Heart right ventricle (tissue), 16 donors: ENCODE results near the gene CEP112. TPM values are rescaled to one million over a fixed set of nuclear protein-coding genes. Genes with fewer than 3 reads are reported as not detected.

Source experiments
- ATAC-seq, 8 donors: fragments of 200-7000 bp; cut with Tn5 transposase; one replicate each; pipeline ENCODE4 v1.9.1; 2020; ENCODE audit warnings: mild to moderate bottlenecking in 8 of 8, moderate library complexity in 8 of 8, moderate number of reproducible peaks in 1 of 8
- DNase-seq, 2 donors: peaks; one replicate each; pipeline ENCODE4 v3.0.0-alpha.2; 2020
- H3K27ac ChIP-seq, 10 donors: fragments of 200-600 bp; sonication (generic) in 2 of 10; one replicate each; pipeline versions ENCODE4 v1.5.0 to v1.8.0; 2020 to 2022; ENCODE audit warnings: mild to moderate bottlenecking in 3 of 10
- H3K27me3 ChIP-seq, 7 donors: fragments of 200-600 bp; one replicate each; pipeline ENCODE4 v1.8.0; 2021 to 2022; ENCODE audit warnings: mild to moderate bottlenecking in 2 of 7
- H3K36me3 ChIP-seq, 9 donors: fragments of 200-600 bp; sonication (generic) in 1 of 9; one replicate each; pipeline versions ENCODE4 v1.5.0 to v1.8.0; 2020 to 2022; ENCODE audit warnings: mild to moderate bottlenecking in 2 of 9
- H3K4me1 ChIP-seq, 9 donors: fragments of 200-600 bp; sonication (generic) in 1 of 9; one replicate each; pipeline versions ENCODE4 v1.5.0 to v1.8.0; 2020 to 2022; ENCODE audit warnings: mild to moderate bottlenecking in 4 of 9
- H3K4me3 ChIP-seq, 10 donors: fragments of 200-600 bp; sonication (generic) in 2 of 10; one replicate each; pipeline versions ENCODE4 v1.5.0 to v1.8.0; 2020 to 2022; ENCODE audit warnings: mild to moderate bottlenecking in 7 of 10, moderate library complexity in 2 of 10
- H3K9me3 ChIP-seq, 11 donors: fragments of 200-600 bp in 10 of 11; sonication (generic) in 2 of 11; one replicate each; pipeline versions ENCODE4 v1.5.0 to v1.8.0; 2013 to 2022; ENCODE audit warnings: mild to moderate bottlenecking in 2 of 11, control low read depth in 1 of 11, moderate library complexity in 1 of 11
- WGBS, 2 donors: extraction: QIAGEN DNeasy Blood & Tissue Kit; methylation state at CpG; one replicate each; pipeline ENCODE4 v1.1.7; 2013; ENCODE audit warnings: inconsistent platforms in 1 of 2; 5-methylcytosine and 5-hydroxymethylcytosine counted together
- intact Hi-C, 10 donors: fragments of 100-400 bp; cut with DNase I; formaldehyde crosslinking; loops; one replicate each; pipeline versions ENCODE4 v1.11.1 to v1.14.2; 2022
- polyA plus RNA-seq, 2 donors: library from polyadenylated mRNA; stranded (reverse); fragments of 200-250 nt; gene quantifications; one replicate each; pipeline ENCODE4 v1.2.3, GENCODE V29; 2013
- total RNA-seq, 10 donors: library from RNA; stranded (reverse); fragmentation: NEBNext Ultra II Directional in 3 of 10; extraction: Animal tissue kit (Norgen Biotek cat#: 25700) in 3 of 10; gene quantifications; one replicate each; pipeline versions ENCODE4 v1.2.1 to v1.2.4, GENCODE V29; 2021 to 2023
- TF ChIP-seq, protein P1 (sequence below), 9 donors: fragments of 200-600 bp; sonication (generic) in 2 of 9; IDR thresholded peaks; one replicate each; pipeline versions ENCODE4 v1.5.0 to v1.8.0; 2021 to 2022; ENCODE audit warnings: antibody characterized with exemption in 9 of 9, mild to moderate bottlenecking in 5 of 9, moderate library complexity in 1 of 9
- donor health status: Arrhythmogenic right ventricular cardiomyopathy.
- donor health status: ischemic (EF 13 %, LVEDD 7.1; RV severe dilation, severe dysfunction).
- donor health status: healthy with polysubstance abuse.
- donor health status: DM: no; HTN: yes; CAD: no.
- donor health status: DM: no; HTN: no; CAD: no.
- donor health status: ischemic (EF 25% LVEDD 6.9; RV normal size, moderate dysfunction).
- donor health status: ischemic (EF 25% LVEDD 5.7; RV mildly dilated, moderate dysfunction).
- donor health status: healthy.
- donor health status: DM: yes; HTN: yes; CAD: no.
- donor health status: Ischemic cardiomyopathy.
- donor health status: ischemic (EF 35%, LVEDD 5.7; RV mildly dilated, moderate dysfunction).
- donor health status: nonischemic (EF 11% LVEDD 7.7; RV severe dilation, severe dysfunction).
- donor health status: DM: yes; HTN: yes; CAD: no.
- donor health status: PGD.
- donor health status: ischemic (EF 29% LVEDD 5.4; RV normal size, mild dysfunction).
- donor health status: nonischemic (EF 23%, LVEDD 6.1; RV moderate dilation, normal function).

Gene CEP112
- total and polyA plus RNA-seq, 12 donors, result 6.7 to 30.0 (median 16.3) TPM

GRCh38 chr17:65952586-65952985, 239.3 kb downstream of the CEP112 start:
- peaks cover 0 to 16% (median 0%) of the 10 kb centered on the region in 9 donors for H3K36me3 ChIP-seq
- intact Hi-C loops, result no loop called here
- DNase-seq (no peak), ATAC-seq (no peak)
- no peak overlapping the region for H3K4me3 ChIP-seq
- H3K4me1 ChIP-seq, result no peaks in the 10 kb centered on the region
- no peak overlapping the region for H3K27ac ChIP-seq
- peaks cover 0 to 48% (median 11%) of the 10 kb centered on the region in 11 donors for H3K9me3 ChIP-seq
- WGBS, 2 donors, result 90 to 97% methylated on average over 1 of the region's 1 CpG
- TF ChIP-seq, protein P1, sequence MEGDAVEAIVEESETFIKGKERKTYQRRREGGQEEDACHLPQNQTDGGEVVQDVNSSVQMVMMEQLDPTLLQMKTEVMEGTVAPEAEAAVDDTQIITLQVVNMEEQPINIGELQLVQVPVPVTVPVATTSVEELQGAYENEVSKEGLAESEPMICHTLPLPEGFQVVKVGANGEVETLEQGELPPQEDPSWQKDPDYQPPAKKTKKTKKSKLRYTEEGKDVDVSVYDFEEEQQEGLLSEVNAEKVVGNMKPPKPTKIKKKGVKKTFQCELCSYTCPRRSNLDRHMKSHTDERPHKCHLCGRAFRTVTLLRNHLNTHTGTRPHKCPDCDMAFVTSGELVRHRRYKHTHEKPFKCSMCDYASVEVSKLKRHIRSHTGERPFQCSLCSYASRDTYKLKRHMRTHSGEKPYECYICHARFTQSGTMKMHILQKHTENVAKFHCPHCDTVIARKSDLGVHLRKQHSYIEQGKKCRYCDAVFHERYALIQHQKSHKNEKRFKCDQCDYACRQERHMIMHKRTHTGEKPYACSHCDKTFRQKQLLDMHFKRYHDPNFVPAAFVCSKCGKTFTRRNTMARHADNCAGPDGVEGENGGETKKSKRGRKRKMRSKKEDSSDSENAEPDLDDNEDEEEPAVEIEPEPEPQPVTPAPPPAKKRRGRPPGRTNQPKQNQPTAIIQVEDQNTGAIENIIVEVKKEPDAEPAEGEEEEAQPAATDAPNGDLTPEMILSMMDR (IDR thresholded peaks at IDR 0.05), result no peak
- H3K27me3 ChIP-seq, result no peaks in the 10 kb centered on the region

- peaks cover 0 to 16% (median 0%) of the 10 kb centered on the region in 9 donors for H3K36me3 ChIP-seq
- H3K27me3 ChIP-seq, result no peaks in the 10 kb centered on the region
- intact Hi-C loops, result no loop called here
- H3K4me3 ChIP-seq, result no peak overlapping the region
- H3K4me1 ChIP-seq, result no peaks in the 10 kb centered on the region
- H3K27ac ChIP-seq, result no peak overlapping the region
- TF ChIP-seq, protein P1 (IDR thresholded peaks at IDR 0.05), result no peak
- ATAC-seq (no peak), DNase-seq (no peak)
- peaks cover 0 to 43% (median 5%) of the 10 kb centered on the region in 11 donors for H3K9me3 ChIP-seq
These were observed 239.9 kb downstream of the CEP112 start for GRCh38 chr17:65952015-65952414.

GRCh38 chr17:65947831-65948230, 244.1 kb downstream of the CEP112 start:
- Histone ChIP-seq H3K36me3 (peaks cover 0 to 11% (median 0%) of the 10 kb centered on the region in 9 donors), H3K27ac (no peak overlapping the region), H3K4me3 (no peak overlapping the region), H3K4me1 (no peaks in the 10 kb centered on the region), H3K9me3 (peaks cover 0 to 9% (median 0%) of the 10 kb centered on the region in 11 donors), H3K27me3 (no peaks in the 10 kb centered on the region)
- TF ChIP-seq, protein P1 (IDR thresholded peaks at IDR 0.05), result no peak
- intact Hi-C loops, result loop anchor here in 1 of 10 donors (2.0 kb wide), 1 partner anchor 17 kb away; no protein-coding TSS in a partner anchor
- ATAC-seq (no peak), DNase-seq (no peak)
- 98% methylated on average over 2 of the region's 2 CpGs for WGBS, 2 donors

DNA sequence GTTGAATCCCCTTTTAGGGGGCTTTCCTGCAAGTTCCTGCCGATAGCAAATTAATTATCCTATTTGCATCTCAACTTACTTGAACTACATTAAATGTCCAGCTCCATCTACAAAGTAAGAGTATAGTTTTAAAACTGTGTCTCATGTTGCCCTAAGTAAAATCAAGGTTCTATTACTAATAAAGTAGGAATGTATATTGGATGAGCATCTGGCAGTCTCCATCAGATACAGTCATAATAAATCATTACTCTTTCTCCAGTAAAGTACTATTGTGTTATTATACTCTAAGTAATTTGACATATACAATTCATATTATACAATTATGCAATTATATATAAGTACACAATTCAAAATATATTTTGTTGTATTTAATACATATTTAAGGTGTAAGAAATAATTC, 249.3 kb downstream of the CEP112 start:
- WGBS, 2 donors, result 91 to 100% methylated on average over 1 of the region's 1 CpG
- Histone ChIP-seq H3K4me1 (no peaks in the 10 kb centered on the region), H3K27ac (no peak overlapping the region), H3K27me3 (no peaks in the 10 kb centered on the region), H3K4me3 (no peak overlapping the region), H3K36me3 (no peaks in the 10 kb centered on the region), H3K9me3 (peaks cover 0 to 16% (median 0%) of the 10 kb centered on the region in 11 donors)
- intact Hi-C loops, result no loop called here
- no peak for DNase-seq
- TF ChIP-seq, protein P1 (IDR thresholded peaks at IDR 0.05), result no peak
- no peak for ATAC-seq
